Type B pancreatic cell (in vitro differentiated cells): ENCODE results near the gene GNAS-AS1. TPM values are rescaled to one million over a fixed set of nuclear protein-coding genes. Genes with fewer than 3 reads are reported as not detected.

Experiments used
- DNase-seq: peaks from one replicate; pipeline ENCODE4 v3.0.0; 2021; ENCODE audit warnings: mixed read lengths; ENCODE audit not compliant: unreplicated experiment; ENCODE audit errors: extremely low spot score
- H3K27ac Mint-ChIP-seq: 2 replicates; pipeline ENCODE4 v1.8.0; 2021; ENCODE audit warnings: mild to moderate bottlenecking, mixed read lengths
- H3K27me3 Mint-ChIP-seq: 2 replicates; pipeline ENCODE4 v1.8.0; 2021; ENCODE audit warnings: mixed read lengths
- H3K36me3 Mint-ChIP-seq: 2 replicates; pipeline ENCODE4 v1.8.0; 2021; ENCODE audit warnings: mixed read lengths
- H3K4me1 Mint-ChIP-seq: one replicate; pipeline ENCODE4 v1.8.0; 2021; ENCODE audit warnings: mixed read lengths; ENCODE audit not compliant: unreplicated experiment
- H3K4me3 Mint-ChIP-seq: 2 replicates; pipeline ENCODE4 v1.8.0; 2021; ENCODE audit warnings: mild to moderate bottlenecking, mixed read lengths
- H3K9me3 Mint-ChIP-seq: 2 replicates; pipeline ENCODE4 v1.8.0; 2021; ENCODE audit warnings: mixed read lengths
- total RNA-seq: library from RNA; stranded (reverse); gene quantifications from 2 replicates; pipeline ENCODE4 v1.2.1, GENCODE V29; 2021; ENCODE audit warnings: low replicate concordance
- TF ChIP-seq, protein P1 (sequence below): fragments of 200-600 bp; sonication (generic); conservative IDR thresholded peaks from 2 replicates; pipeline ENCODE4 v1.5.0; 2021; ENCODE audit warnings: antibody characterized with exemption, mild to moderate bottlenecking

GNAS-AS1 gene
- total RNA-seq, 1 donor from 2014 or later = 6.1 TPM

DNA sequence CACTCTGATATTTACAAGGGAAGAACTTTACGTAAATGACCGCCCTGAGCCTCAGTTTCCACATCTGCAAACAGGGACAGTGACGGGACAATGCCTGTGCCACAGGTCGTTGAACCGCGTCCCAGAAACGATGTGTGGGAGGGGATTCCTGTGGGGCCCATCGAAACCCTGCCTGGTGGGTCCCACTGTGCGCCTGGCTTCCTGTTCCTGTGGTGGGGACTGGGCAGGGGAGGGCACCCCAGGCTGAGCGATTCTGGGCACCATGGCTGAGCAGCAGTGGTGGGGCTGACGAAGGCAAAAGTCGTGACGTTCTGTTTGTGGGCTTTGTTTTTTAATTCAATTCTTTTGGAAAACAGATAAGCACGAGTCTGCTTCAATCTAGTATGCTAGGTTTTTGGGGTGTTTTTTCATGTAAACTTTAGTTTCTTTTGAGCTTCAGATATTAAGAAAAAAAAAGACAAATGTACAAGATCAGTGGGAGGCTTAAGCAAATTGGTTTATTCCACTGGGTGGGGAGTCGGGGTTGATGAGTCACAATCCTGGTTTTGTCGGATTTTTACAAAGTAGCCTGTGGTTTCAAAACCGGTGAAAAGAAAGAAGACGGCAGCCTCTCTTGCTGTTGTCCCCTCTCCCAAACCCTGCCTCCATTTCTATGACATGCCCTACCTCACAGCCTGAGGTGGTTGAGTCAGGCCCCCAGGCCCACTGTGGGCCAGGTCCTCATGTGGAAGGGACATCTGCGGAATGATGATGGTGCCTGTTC, 40.4 kb downstream of the GNAS-AS1 start:
- Mint-ChIP-seq H3K27ac (no peak overlapping the region), H3K9me3 (no peaks in the 10 kb centered on the region), H3K36me3 (no peaks in the 10 kb centered on the region), H3K27me3 (peaks cover 8% of the 10 kb centered on the region), H3K4me1 (no peaks in the 10 kb centered on the region), H3K4me3 (no peak overlapping the region)
- no peak for DNase-seq
- TF ChIP-seq, protein P1, sequence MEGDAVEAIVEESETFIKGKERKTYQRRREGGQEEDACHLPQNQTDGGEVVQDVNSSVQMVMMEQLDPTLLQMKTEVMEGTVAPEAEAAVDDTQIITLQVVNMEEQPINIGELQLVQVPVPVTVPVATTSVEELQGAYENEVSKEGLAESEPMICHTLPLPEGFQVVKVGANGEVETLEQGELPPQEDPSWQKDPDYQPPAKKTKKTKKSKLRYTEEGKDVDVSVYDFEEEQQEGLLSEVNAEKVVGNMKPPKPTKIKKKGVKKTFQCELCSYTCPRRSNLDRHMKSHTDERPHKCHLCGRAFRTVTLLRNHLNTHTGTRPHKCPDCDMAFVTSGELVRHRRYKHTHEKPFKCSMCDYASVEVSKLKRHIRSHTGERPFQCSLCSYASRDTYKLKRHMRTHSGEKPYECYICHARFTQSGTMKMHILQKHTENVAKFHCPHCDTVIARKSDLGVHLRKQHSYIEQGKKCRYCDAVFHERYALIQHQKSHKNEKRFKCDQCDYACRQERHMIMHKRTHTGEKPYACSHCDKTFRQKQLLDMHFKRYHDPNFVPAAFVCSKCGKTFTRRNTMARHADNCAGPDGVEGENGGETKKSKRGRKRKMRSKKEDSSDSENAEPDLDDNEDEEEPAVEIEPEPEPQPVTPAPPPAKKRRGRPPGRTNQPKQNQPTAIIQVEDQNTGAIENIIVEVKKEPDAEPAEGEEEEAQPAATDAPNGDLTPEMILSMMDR = no peak

DNA sequence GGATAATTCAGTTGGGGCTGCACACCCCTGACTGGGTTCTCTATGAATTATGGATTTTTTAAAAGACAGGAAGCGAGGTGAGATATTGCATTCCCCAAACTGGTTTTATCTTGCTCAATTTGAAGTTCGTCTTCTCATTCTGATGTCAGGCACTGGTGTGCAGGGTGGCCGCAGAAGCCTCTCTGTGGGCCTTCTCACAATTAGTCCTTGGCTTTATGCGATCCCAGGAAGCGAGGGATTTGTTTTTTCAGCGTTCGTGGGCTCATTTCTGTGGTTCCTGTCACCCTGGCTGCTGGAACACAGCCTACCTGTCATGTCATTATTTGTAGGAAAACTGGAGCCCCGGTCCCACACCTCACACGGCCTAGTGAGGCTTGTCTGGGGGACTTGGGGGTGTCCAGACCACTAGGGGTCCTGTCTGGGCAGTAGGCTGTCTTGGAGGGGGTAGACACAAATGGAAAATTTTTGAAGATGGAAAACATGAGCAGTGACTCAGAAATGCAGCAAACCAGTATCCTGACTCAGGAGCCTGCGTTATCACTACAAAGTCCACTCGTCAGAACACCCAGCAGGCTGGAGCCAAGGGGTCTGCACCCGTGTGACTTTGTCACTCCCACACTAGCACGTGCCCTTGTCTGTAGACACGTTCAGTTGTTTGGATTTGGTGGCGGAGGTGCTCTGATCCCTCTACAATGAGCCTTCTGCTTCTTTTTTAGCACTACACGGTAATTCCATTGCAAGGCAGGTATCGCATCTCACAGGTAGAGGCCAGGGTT, 42.2 kb downstream of the GNAS-AS1 start:
- no peaks in the 10 kb centered on the region for H3K36me3 Mint-ChIP-seq
- TF ChIP-seq, protein P1 = no peak
- peaks cover 13% of the 10 kb centered on the region for H3K27me3 Mint-ChIP-seq
- no peak for DNase-seq
- H3K27ac Mint-ChIP-seq = no peak overlapping the region
- no peak overlapping the region for H3K4me3 Mint-ChIP-seq
- peaks cover 5% of the 10 kb centered on the region for H3K4me1 Mint-ChIP-seq
- H3K9me3 Mint-ChIP-seq = no peaks in the 10 kb centered on the region

DNA sequence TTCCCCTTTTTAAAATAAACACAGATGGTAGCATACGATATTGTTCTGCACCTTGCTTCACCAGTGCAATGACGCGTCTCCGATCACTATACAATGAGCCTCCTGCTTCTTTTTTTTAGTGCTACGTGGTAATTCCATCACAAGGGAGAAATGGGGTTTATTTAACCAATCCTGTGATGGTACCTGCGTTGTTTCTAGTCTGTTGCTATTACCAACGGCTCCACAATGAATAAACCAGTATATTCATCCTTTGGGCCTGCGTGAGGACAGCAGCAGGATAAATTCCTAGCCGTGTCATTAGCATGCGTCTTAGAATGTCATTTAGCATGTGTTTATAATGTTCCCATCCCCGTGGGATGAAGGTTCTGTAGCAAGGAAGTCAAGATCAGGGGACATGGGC, 42.9 kb downstream of the GNAS-AS1 start:
- H3K27me3 Mint-ChIP-seq = peaks cover 10% of the 10 kb centered on the region
- TF ChIP-seq, protein P1 = no peak
- no peaks in the 10 kb centered on the region for H3K36me3 Mint-ChIP-seq
- H3K4me3 Mint-ChIP-seq = no peak overlapping the region
- H3K9me3 Mint-ChIP-seq = no peaks in the 10 kb centered on the region
- no peak for DNase-seq
- H3K4me1 Mint-ChIP-seq = peaks cover 5% of the 10 kb centered on the region
- H3K27ac Mint-ChIP-seq = no peak overlapping the region

DNA sequence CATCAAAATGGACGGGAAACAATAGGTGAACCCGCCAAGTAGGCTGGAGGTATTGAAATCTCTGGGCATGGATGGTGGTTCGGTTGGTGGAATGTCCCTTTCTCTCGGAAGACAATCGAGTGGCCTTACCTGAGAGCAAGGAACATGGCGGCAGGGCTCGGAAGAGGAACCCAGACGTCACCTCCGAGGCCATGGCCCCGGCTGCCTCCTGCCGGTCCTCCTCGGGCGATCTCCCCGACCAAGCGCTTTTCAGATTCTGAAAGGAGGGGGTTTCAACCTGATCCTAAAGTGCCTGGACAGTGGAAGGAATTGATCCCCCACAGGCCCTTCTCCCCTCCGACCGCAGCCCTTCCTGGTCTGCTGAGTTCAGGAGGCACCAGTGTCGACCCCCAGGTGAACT, 47.2 kb downstream of the GNAS-AS1 start:
- H3K4me3 Mint-ChIP-seq = no peak overlapping the region

DNA sequence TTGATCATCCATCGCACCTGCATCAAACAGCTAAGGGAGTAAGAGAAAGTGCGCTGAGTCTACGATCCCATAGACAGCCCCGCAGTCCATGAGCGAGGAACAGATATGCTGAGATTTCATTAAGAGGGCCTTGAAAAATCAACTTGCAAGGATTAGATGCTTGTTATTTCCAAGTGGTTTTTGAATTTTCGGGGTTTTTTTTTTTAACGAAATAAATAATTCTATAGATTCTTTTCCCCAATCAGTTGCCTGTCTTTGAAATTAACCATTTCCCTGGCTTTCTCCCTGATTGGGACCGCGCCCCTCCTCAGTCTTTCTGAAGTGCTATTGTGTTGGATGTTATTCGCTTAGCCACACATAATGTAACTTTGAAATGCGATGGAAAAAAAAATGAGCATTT, 48.6 kb downstream of the GNAS-AS1 start:
- Mint-ChIP-seq H3K36me3 (no peaks in the 10 kb centered on the region), H3K9me3 (no peaks in the 10 kb centered on the region), H3K4me3 (no peak overlapping the region), H3K27ac (no peak overlapping the region), H3K27me3 (peaks cover 14% of the 10 kb centered on the region), H3K4me1 (peaks cover 5% of the 10 kb centered on the region)
- no peak for DNase-seq
- TF ChIP-seq, protein P1 = no peak

More for the DNA sequence above, 47.2 kb downstream of the GNAS-AS1 start:
- no peak overlapping the region for H3K27ac Mint-ChIP-seq
- TF ChIP-seq, protein P1 = no peak
- H3K27me3 Mint-ChIP-seq = peaks cover 10% of the 10 kb centered on the region
- no peaks in the 10 kb centered on the region for H3K36me3 Mint-ChIP-seq
- H3K4me1 Mint-ChIP-seq = peaks cover 5% of the 10 kb centered on the region
- no peak for DNase-seq
- H3K9me3 Mint-ChIP-seq = no peaks in the 10 kb centered on the region
